HepG2 (cell line): ENCODE measurements around the gene ZNF175. TPM values are rescaled to one million over a fixed set of nuclear protein-coding genes. Genes with fewer than 3 reads are reported as not detected.
A peak's percentile ranks its signal among the peaks of the same experiment; 100 is the strongest.

Experiments
- ARHGAP35 ChIP-seq: sonication (generic); formaldehyde crosslinking; IDR thresholded peaks from 2 replicates; pipeline ENCODE4 v1.9.0; 2022; ENCODE audit warnings: mild to moderate bottlenecking, inconsistent platforms, moderate library complexity, missing genetic modification reagents, borderline replicate concordance
- ARID4A ChIP-seq: sonication (generic); formaldehyde crosslinking; IDR thresholded peaks from 2 replicates; pipeline ENCODE4 v1.5.0; 2020; ENCODE audit warnings: mild to moderate bottlenecking, missing genetic modification reagents, borderline replicate concordance
- BCL6 ChIP-seq: IDR thresholded peaks from 2 replicates; pipeline ENCODE4 v1.6.1; 2016; ENCODE audit warnings: missing genetic modification reagents, missing compliant biosample characterization
- BHLHE40 ChIP-seq: IDR thresholded peaks from 2 replicates; pipeline ENCODE4 v1.6.1; 2011; ENCODE audit warnings: low read length, improper control_type of control experiment
- DNMT3B ChIP-seq: conservative IDR thresholded peaks from 2 replicates; pipeline ENCODE4 v1.6.1; 2016; ENCODE audit warnings: missing biosample characterization, control low read depth
- ERF ChIP-seq: IDR thresholded peaks from 2 replicates; pipeline ENCODE4 v1.6.1; 2018; ENCODE audit warnings: missing biosample characterization, missing genetic modification reagents
- KLF12 ChIP-seq: sonication (generic); formaldehyde crosslinking; IDR thresholded peaks from 2 replicates; pipeline ENCODE4 v1.4.0; 2020; ENCODE audit warnings: missing genetic modification reagents, borderline replicate concordance
- KLF9 ChIP-seq: IDR thresholded peaks from 2 replicates; pipeline ENCODE4 v1.6.1; 2016; ENCODE audit warnings: low read depth
- PPARG ChIP-seq: conservative IDR thresholded peaks from 2 replicates; pipeline ENCODE4 v1.6.1; 2016; ENCODE audit warnings: missing biosample characterization, missing genetic modification reagents
- SALL1 ChIP-seq: sonication (generic); formaldehyde crosslinking; IDR thresholded peaks from 2 replicates; pipeline ENCODE4 v1.8.0; 2022; ENCODE audit warnings: mild to moderate bottlenecking, missing genetic modification reagents
- SIX1 ChIP-seq: sonication (generic); formaldehyde crosslinking; IDR thresholded peaks from 2 replicates; pipeline ENCODE4 v1.4.0; 2020; ENCODE audit warnings: missing genetic modification reagents, borderline replicate concordance
- ZBTB7A ChIP-seq: sonication (generic); formaldehyde crosslinking; IDR thresholded peaks from 2 replicates; pipeline ENCODE4 v1.8.0; 2022; ENCODE audit warnings: mild to moderate bottlenecking, missing genetic modification reagents
- ZBTB8A ChIP-seq: sonication (generic); formaldehyde crosslinking; IDR thresholded peaks from 2 replicates; pipeline ENCODE4 v1.4.0; 2020; ENCODE audit warnings: mild to moderate bottlenecking, low read depth, missing genetic modification reagents, borderline replicate concordance
- ZMYM2 ChIP-seq: sonication (generic); formaldehyde crosslinking; IDR thresholded peaks from 2 replicates; pipeline ENCODE4 v1.8.0; 2022; ENCODE audit warnings: mild to moderate bottlenecking, missing genetic modification reagents
- ZNF234 ChIP-seq: sonication (generic); formaldehyde crosslinking; conservative IDR thresholded peaks from 2 replicates; pipeline ENCODE4 v1.5.1; 2020; ENCODE audit warnings: mild to moderate bottlenecking, missing genetic modification reagents
- ZNF264 ChIP-seq: sonication (generic); formaldehyde crosslinking; IDR thresholded peaks from 2 replicates; pipeline ENCODE4 v1.4.0; 2020; ENCODE audit warnings: missing genetic modification reagents
- ZNF335 ChIP-seq: sonication (generic); formaldehyde crosslinking; IDR thresholded peaks from 2 replicates; pipeline ENCODE4 v1.4.0; 2020; ENCODE audit warnings: missing genetic modification reagents
- ZNF431 ChIP-seq: sonication (generic); formaldehyde crosslinking; IDR thresholded peaks from 2 replicates; pipeline ENCODE4 v1.9.0; 2022; ENCODE audit warnings: missing genetic modification reagents, low read depth, mild to moderate bottlenecking, borderline replicate concordance
- ZNF460 ChIP-seq: sonication (generic); formaldehyde crosslinking; IDR thresholded peaks from 2 replicates; pipeline ENCODE4 v1.5.1; 2020; ENCODE audit warnings: missing genetic modification reagents, mild to moderate bottlenecking, borderline replicate concordance
- ZNF576 ChIP-seq: sonication (generic); formaldehyde crosslinking; IDR thresholded peaks from 2 replicates; pipeline ENCODE4 v1.4.0; 2020; ENCODE audit warnings: mild to moderate bottlenecking, missing genetic modification reagents
- ZNF607 ChIP-seq: sonication (generic); formaldehyde crosslinking; IDR thresholded peaks from 2 replicates; pipeline ENCODE4 v1.5.1; 2020; ENCODE audit warnings: missing genetic modification reagents, mild to moderate bottlenecking, borderline replicate concordance
- ZNF781 ChIP-seq: sonication (generic); formaldehyde crosslinking; IDR thresholded peaks from 2 replicates; pipeline ENCODE4 v1.5.1; 2020; ENCODE audit warnings: borderline replicate concordance, mild to moderate bottlenecking, missing genetic modification reagents; ENCODE audit errors: not compliant biosample characterization
- polyA plus RNA-seq, 8 experiments: library from polyadenylated mRNA; depleted of rRNA in 3 of 8; stranded (reverse) in 7 of 8; unstranded in 1 of 8; fragments of >200 nt; fragmentation: Illumina TruSeq in 4 of 8; extraction: Trizol in 4 of 8; gene quantifications; 2 replicates each; pipeline versions ENCODE4 v1.2.1 to v1.2.3, GENCODE V29; 2011 to 2016; ENCODE audit warnings: low read depth in 4 of 8, missing spikeins in 1 of 8, mixed read lengths in 1 of 8; ENCODE audit not compliant: insufficient read depth in 1 of 8
- total RNA-seq, 5 experiments: library from RNA; depleted of rRNA; stranded (reverse); fragments of >200 nt; fragmentation: Illumina TruSeq; extraction: Trizol; gene quantifications; 2 replicates each; pipeline ENCODE4 v1.2.3, GENCODE V29; 2016; ENCODE audit warnings: low read depth in 1 of 5
- TF ChIP-seq, protein P1 (sequence below): sonication (generic); formaldehyde crosslinking; IDR thresholded peaks from 2 replicates; pipeline ENCODE4 v1.4.0; 2020; ENCODE audit warnings: mild to moderate bottlenecking, missing genetic modification reagents
- TF ChIP-seq, protein P2 (sequence below): sonication (generic); formaldehyde crosslinking; conservative IDR thresholded peaks from 2 replicates; pipeline ENCODE4 v1.4.0; 2020; ENCODE audit warnings: missing genetic modification reagents

Gene ZNF175
- total and polyA plus RNA-seq, 2 of the 13 experiments (the other 11 are each of a cell fraction or from before 2014, with no cell fraction given), result 1.2 to 1.5 TPM

GRCh38 chr19:51607920-51608562 is 37.0 kb downstream of the ZNF175 start (continued):
- TF ChIP-seq ZNF460 (CRISPR knock-in tag) (no peak), ZMYM2 (CRISPR knock-in tag) (no peak), DNMT3B (CRISPR knock-in tag) (peak; percentile 78; the same call in 1 of the 2 replicates), SIX1 (CRISPR knock-in tag) (peak; percentile 65), KLF12 (CRISPR knock-in tag) (peak; percentile 88), ZNF264 (CRISPR knock-in tag) (peak; percentile 92; the same call in 1 of the 2 replicates), ARID4A (CRISPR knock-in tag) (peak; percentile 48; the same call in 1 of the 2 replicates), ZNF234 (no peak), ZNF576 (CRISPR knock-in tag) (no peak), ZNF335 (CRISPR knock-in tag) (peak; percentile 90), ZNF607 (CRISPR knock-in tag) (peak; percentile 96), ZBTB7A (peak; percentile 68; the same call in 1 of the 2 replicates), BCL6 (peak; percentile 55; the same call in 1 of the 2 replicates), ZNF781 (CRISPR knock-in tag) (peak; percentile 87), ZBTB8A (CRISPR knock-in tag) (0 out of 2 replicates have a peak, but pooled peaks have one; percentile 54), ARHGAP35 (CRISPR knock-in tag) (peak; percentile 88; the same call in 1 of the 2 replicates), ERF (CRISPR knock-in tag) (peak; percentile 99), SALL1 (CRISPR knock-in tag) (peak; percentile 97), BHLHE40 (no peak), KLF9 (CRISPR knock-in tag) (0 out of 2 replicates have a peak, but pooled peaks have one; percentile 76), ZNF431 (CRISPR knock-in tag) (peak; percentile 46; the same call in 1 of the 2 replicates), PPARG (CRISPR knock-in tag) (peak; percentile 70; the same call in 1 of the 2 replicates)
- TF ChIP-seq, protein P1, sequence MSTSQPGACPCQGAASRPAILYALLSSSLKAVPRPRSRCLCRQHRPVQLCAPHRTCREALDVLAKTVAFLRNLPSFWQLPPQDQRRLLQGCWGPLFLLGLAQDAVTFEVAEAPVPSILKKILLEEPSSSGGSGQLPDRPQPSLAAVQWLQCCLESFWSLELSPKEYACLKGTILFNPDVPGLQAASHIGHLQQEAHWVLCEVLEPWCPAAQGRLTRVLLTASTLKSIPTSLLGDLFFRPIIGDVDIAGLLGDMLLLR, result peak; percentile 86
- TF ChIP-seq, protein P2, sequence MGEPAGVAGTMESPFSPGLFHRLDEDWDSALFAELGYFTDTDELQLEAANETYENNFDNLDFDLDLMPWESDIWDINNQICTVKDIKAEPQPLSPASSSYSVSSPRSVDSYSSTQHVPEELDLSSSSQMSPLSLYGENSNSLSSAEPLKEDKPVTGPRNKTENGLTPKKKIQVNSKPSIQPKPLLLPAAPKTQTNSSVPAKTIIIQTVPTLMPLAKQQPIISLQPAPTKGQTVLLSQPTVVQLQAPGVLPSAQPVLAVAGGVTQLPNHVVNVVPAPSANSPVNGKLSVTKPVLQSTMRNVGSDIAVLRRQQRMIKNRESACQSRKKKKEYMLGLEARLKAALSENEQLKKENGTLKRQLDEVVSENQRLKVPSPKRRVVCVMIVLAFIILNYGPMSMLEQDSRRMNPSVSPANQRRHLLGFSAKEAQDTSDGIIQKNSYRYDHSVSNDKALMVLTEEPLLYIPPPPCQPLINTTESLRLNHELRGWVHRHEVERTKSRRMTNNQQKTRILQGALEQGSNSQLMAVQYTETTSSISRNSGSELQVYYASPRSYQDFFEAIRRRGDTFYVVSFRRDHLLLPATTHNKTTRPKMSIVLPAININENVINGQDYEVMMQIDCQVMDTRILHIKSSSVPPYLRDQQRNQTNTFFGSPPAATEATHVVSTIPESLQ, result peak; percentile 97; the same call in 1 of the 2 replicates
